CD4-positive, alpha-beta T cell (primary cell): ENCODE measurements around the gene XG. TPM values are rescaled to one million over a fixed set of nuclear protein-coding genes. Genes with fewer than 3 reads are reported as not detected.
"Not testable (repeated sequence)": the region's sequence is repeated elsewhere in the genome, so short reads cannot be mapped to it uniquely, and the experiment has no call there.

Source experiments
- ATAC-seq: fragments of 200-7000 bp; cut with Tn5 transposase; one replicate; pipeline ENCODE4 v1.10.0; 2022; ENCODE audit warnings: mild to moderate bottlenecking; ENCODE audit not compliant: poor library complexity
- CTCF ChIA-PET: fragments of 350-600 bp; sonication (Branson Sonifier 250); formaldehyde crosslinking; loops from one replicate; lab custom pipeline; 2021; ENCODE audit warnings: antibody characterized with exemption, inconsistent platforms; lab: Charles Lee
- POLR2A ChIA-PET: fragments of 350-600 bp; sonication (Branson Sonifier 250); formaldehyde crosslinking; loops from one replicate; lab custom pipeline; 2021; ENCODE audit warnings: antibody characterized with exemption, inconsistent platforms; lab: Charles Lee
- DNase-seq, 14 experiments: peaks; one replicate each; pipeline ENCODE4 v3.0.0-alpha.2; 2013 to 2020; ENCODE audit warnings: mixed read lengths in 2 of 14
- H3K27ac ChIP-seq, 2 donors: one replicate each; pipeline versions ENCODE4 v1.5.1 to v1.7.0; 2013; ENCODE audit warnings: low read length in 2 of 2, low read depth in 1 of 2, mild to moderate bottlenecking in 1 of 2
- H3K27me3 ChIP-seq, 2 experiments: 1 replicate in 1 of 2; 2 replicates in 1 of 2; pipeline versions ENCODE4 v1.6.1 to v1.7.0; 2013; ENCODE audit warnings: low read length in 2 of 2, control low read depth in 1 of 2, mild to moderate bottlenecking in 1 of 2, moderate library complexity in 1 of 2; ENCODE audit not compliant: insufficient read depth in 2 of 2, control insufficient read depth in 1 of 2
- H3K36me3 ChIP-seq: one replicate; pipeline ENCODE4 v1.6.1; 2013; ENCODE audit warnings: low read length, control low read depth; ENCODE audit not compliant: insufficient read depth
- H3K4me1 ChIP-seq: one replicate; pipeline ENCODE4 v1.6.1; 2013; ENCODE audit warnings: low read length, control low read depth; ENCODE audit not compliant: insufficient read depth
- H3K4me3 ChIP-seq: one replicate; pipeline ENCODE4 v1.5.1; 2013; ENCODE audit warnings: mild to moderate bottlenecking, low read length, moderate library complexity
- H3K9me3 ChIP-seq, 2 experiments: 1 replicate in 1 of 2; 2 replicates in 1 of 2; pipeline versions ENCODE4 v1.6.1 to v1.7.0; 2013; ENCODE audit warnings: low read length in 2 of 2, mild to moderate bottlenecking in 2 of 2, control low read depth in 1 of 2, moderate library complexity in 1 of 2; ENCODE audit not compliant: control insufficient read depth in 1 of 2, insufficient read depth in 1 of 2
- H3K27ac Mint-ChIP-seq: one replicate; pipeline ENCODE4 v1.8.0; 2020; ENCODE audit warnings: mixed read lengths
- H3K27me3 Mint-ChIP-seq: one replicate; pipeline ENCODE4 v1.8.0; 2021; ENCODE audit warnings: mixed read lengths
- H3K36me3 Mint-ChIP-seq: one replicate; pipeline ENCODE4 v1.8.0; 2021; ENCODE audit warnings: low read depth, mixed read lengths
- H3K4me1 Mint-ChIP-seq: one replicate; pipeline ENCODE4 v1.8.0; 2021; ENCODE audit warnings: low read depth, mixed read lengths
- H3K4me3 Mint-ChIP-seq: one replicate; pipeline ENCODE4 v1.8.0; 2020; ENCODE audit warnings: mild to moderate bottlenecking, mixed read lengths
- H3K9me3 Mint-ChIP-seq: one replicate; pipeline ENCODE4 v1.8.0; 2020; ENCODE audit warnings: mixed read lengths
- intact Hi-C, 2 experiments: fragments of 100-400 bp; cut with DNase I in 1 of 2; cut with micrococcal nuclease in 1 of 2; formaldehyde crosslinking; loops; one replicate each; pipeline versions ENCODE4 v1.15.1 to v1.9.0; 2023 to 2025; cut with DNase I, micrococcal nuclease
- total RNA-seq, 174 experiments: library from RNA in 2 of 174; stranded (reverse) in 2 of 174; gene quantifications; one replicate each; pipeline ENCODE4 v1.2.3 and lab custom pipeline; 2021 to 2026
- TF ChIP-seq, protein P1 (sequence below): fragments of 200-600 bp; IDR thresholded peaks from one replicate; pipeline ENCODE4 v1.8.0; 2022; ENCODE audit warnings: antibody characterized with exemption, mild to moderate bottlenecking

Gene XG
- total RNA-seq, 2 experiments from 2014 or later: not detected

GRCh38 chrX:2811271-2811670 is 59.4 kb downstream of the XG start:
- no peak overlapping the region for H3K4me3 Mint-ChIP-seq
- no peak for DNase-seq
- no peak overlapping the region for H3K27ac ChIP-seq
- no peaks in the 10 kb centered on the region for H3K36me3 ChIP-seq
- peaks cover 6% of the 10 kb centered on the region for H3K27me3 Mint-ChIP-seq
- POLR2A ChIA-PET: no interaction called here
- peaks cover 3% of the 10 kb centered on the region for H3K4me1 ChIP-seq
- no peaks in the 10 kb centered on the region for H3K27me3 ChIP-seq
- no peaks in the 10 kb centered on the region for H3K4me1 Mint-ChIP-seq
- TF ChIP-seq, protein P1, sequence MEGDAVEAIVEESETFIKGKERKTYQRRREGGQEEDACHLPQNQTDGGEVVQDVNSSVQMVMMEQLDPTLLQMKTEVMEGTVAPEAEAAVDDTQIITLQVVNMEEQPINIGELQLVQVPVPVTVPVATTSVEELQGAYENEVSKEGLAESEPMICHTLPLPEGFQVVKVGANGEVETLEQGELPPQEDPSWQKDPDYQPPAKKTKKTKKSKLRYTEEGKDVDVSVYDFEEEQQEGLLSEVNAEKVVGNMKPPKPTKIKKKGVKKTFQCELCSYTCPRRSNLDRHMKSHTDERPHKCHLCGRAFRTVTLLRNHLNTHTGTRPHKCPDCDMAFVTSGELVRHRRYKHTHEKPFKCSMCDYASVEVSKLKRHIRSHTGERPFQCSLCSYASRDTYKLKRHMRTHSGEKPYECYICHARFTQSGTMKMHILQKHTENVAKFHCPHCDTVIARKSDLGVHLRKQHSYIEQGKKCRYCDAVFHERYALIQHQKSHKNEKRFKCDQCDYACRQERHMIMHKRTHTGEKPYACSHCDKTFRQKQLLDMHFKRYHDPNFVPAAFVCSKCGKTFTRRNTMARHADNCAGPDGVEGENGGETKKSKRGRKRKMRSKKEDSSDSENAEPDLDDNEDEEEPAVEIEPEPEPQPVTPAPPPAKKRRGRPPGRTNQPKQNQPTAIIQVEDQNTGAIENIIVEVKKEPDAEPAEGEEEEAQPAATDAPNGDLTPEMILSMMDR: no peak
- H3K27ac Mint-ChIP-seq: no peak overlapping the region
- H3K9me3 ChIP-seq: no peaks in the 10 kb centered on the region
- H3K4me3 ChIP-seq: no peak overlapping the region
- H3K9me3 Mint-ChIP-seq: no peaks in the 10 kb centered on the region
- CTCF ChIA-PET: no interaction called here
- intact Hi-C loops: no loop called here
- no peaks in the 10 kb centered on the region for H3K36me3 Mint-ChIP-seq
- no peak for ATAC-seq

- H3K4me1 Mint-ChIP-seq, CTCF ChIA-PET, H3K27me3 ChIP-seq, ATAC-seq, H3K9me3 Mint-ChIP-seq, POLR2A ChIA-PET, H3K9me3 ChIP-seq, H3K4me1 ChIP-seq, H3K27ac Mint-ChIP-seq, H3K36me3 Mint-ChIP-seq, H3K4me3 ChIP-seq, H3K36me3 ChIP-seq, H3K27ac ChIP-seq, H3K27me3 Mint-ChIP-seq: not testable (repeated sequence)
- peak overlapping the region; percentile 76 for H3K4me3 Mint-ChIP-seq
- DNase-seq: peak; percentile 5 to 69 (median 32)
- TF ChIP-seq, protein P1: peak; percentile 28
- intact Hi-C loops: loop anchor here in 1 of 2 experiments (1.0 kb wide), 1 partner anchor 168 kb away; no protein-coding TSS in a partner anchor
These were observed 60.5 kb downstream of the XG start for GRCh38 chrX:2812161-2812907.

- no peaks in the 10 kb centered on the region for H3K36me3 ChIP-seq
- ATAC-seq (no peak), DNase-seq (no peak)
- Mint-ChIP-seq H3K4me3 (no peak overlapping the region), H3K4me1 (peaks cover 7% of the 10 kb centered on the region), H3K27me3 (peaks cover 11% of the 10 kb centered on the region), H3K27ac (no peak overlapping the region), H3K36me3 (no peaks in the 10 kb centered on the region), H3K9me3 (no peaks in the 10 kb centered on the region)
- TF ChIP-seq, protein P1: no peak
- ChIA-PET CTCF (no interaction called here), POLR2A (no interaction called here)
- peaks cover 3% of the 10 kb centered on the region for H3K4me1 ChIP-seq
- no peak overlapping the region for H3K4me3 ChIP-seq
- H3K27ac ChIP-seq: no peak overlapping the region
- H3K9me3 ChIP-seq: no peaks in the 10 kb centered on the region
- peaks cover 0 to 3% of the 10 kb centered on the region in 2 experiments for H3K27me3 ChIP-seq
- intact Hi-C loops: loop anchor here in 1 of 2 experiments (5.0 kb wide), 1 partner anchor 320 kb away; no protein-coding TSS in a partner anchor
These were observed 65.2 kb downstream of the XG start for GRCh38 chrX:2817036-2817435.
